ENCODE data around the gene DGLUCY. TPM values are rescaled to one million over a fixed set of nuclear protein-coding genes. Genes with fewer than 3 reads are reported as not detected.

Gene DGLUCY
- total RNA-seq, 4 donors from 2014 or later, result 58.0 to 125 (median 103) TPM

DNA sequence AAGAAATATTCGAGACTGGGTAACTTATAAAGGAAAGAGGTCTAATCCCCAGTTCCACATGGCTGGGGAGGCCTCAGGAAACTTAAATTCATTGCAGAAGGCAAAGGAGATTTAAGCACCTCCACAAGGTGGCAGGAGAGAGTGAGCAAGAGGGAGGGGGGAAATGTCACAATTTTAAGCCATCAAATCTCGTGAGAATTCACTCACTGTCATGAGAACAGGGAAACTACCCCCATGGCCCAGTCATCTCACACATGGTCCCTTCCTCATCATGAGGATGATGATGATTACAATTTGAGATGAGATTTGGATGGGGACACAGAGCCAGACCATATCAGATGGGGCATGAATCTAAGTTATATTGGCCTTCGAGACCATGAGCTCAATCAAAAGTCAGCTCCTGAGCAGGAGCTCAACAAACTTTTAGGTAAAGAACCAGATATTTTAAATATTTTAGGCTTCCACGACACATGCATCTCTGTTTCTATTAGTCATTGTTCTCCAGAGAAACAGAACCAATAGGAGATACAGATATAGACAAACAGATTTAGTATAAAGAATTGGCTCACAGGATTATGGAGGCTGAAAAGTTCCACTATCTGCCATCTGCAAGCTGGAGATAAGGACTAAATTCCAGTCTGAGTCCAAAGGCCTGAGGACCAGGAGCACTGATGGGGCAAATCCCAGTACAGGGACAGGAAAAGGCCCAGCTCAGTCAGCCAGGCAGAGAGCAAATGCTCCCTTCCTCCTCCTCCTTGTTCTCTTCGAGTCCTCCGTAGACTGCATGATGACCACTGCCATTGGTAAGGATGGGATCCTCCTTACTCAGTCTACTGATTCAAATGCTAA lies 24.9 kb downstream of the DGLUCY start:
- H3K27me3 ChIP-seq, result no peaks in the 10 kb centered on the region
- 91 to 95% methylated on average over 6 of the region's 6 CpGs for WGBS, 2 donors
- no peak for DNase-seq
- H3K27ac ChIP-seq, result no peak overlapping the region
- H3K4me1 ChIP-seq, result peaks cover 6 to 17% of the 10 kb centered on the region in 2 donors
- no peaks in the 10 kb centered on the region for H3K9me3 ChIP-seq
- intact Hi-C loops (cut with DNase I), result no loop called here
- no peaks in the 10 kb centered on the region for H3K36me3 ChIP-seq
- TF ChIP-seq POLR2A (IDR thresholded peaks at IDR 0.05) (no peak), CTCF (IDR thresholded peaks at IDR 0.05) (peak in 4 of 6 experiments; percentile 15 to 47 (median 40))
- H3K4me3 ChIP-seq (replicated peaks in 1 of 3), result no peak overlapping the region

DNA sequence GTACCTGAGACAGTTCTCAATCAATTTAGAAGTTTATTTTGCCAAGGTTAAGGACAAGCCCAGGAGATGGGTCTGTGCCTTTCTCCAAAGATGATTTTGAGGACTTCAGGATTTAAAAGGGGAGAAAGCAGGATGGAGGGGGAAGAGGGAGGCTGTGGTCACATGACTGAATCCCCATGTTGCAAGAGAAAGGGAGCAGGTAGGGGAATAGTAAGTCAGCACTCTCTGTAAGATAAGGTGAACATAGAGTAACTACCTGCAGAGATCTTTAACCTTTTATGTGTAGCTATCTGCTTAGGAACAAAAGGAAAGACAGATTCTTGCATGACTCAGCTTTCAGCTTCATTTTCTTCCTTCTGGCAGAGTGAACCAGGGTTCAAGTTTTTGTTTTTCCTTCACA lies 25.9 kb downstream of the DGLUCY start:
- Histone ChIP-seq H3K36me3 (no peaks in the 10 kb centered on the region), H3K9me3 (no peaks in the 10 kb centered on the region), H3K4me3 (replicated peaks in 1 of 3) (no peak overlapping the region), H3K27ac (peak overlapping the region in 1 of 3 donors; percentile 33), H3K27me3 (no peaks in the 10 kb centered on the region), H3K4me1 (peaks cover 16 to 27% of the 10 kb centered on the region in 2 donors)
- DNase-seq, result no peak
- TF ChIP-seq CTCF (IDR thresholded peaks at IDR 0.05) (no peak), POLR2A (IDR thresholded peaks at IDR 0.05) (no peak)
- intact Hi-C loops (cut with DNase I), result no loop called here

- Histone ChIP-seq H3K27me3 (no peaks in the 10 kb centered on the region), H3K9me3 (no peaks in the 10 kb centered on the region), H3K4me1 (peaks cover 17 to 28% of the 10 kb centered on the region in 2 donors), H3K36me3 (peaks cover 0 to 4% of the 10 kb centered on the region in 2 donors), H3K27ac (peak overlapping the region in 1 of 3 donors; percentile 33), H3K4me3 (replicated peaks in 1 of 3) (no peak overlapping the region)
- WGBS, 2 donors, result 88 to 89% methylated on average over 3 of the region's 3 CpGs
- intact Hi-C loops (cut with DNase I), result no loop called here
- no peak for DNase-seq
- peak in 2 of 6 experiments; percentile 6 to 22 for TF ChIP-seq CTCF (IDR thresholded peaks at IDR 0.05)
- no peak for TF ChIP-seq POLR2A (IDR thresholded peaks at IDR 0.05)
Observed at GRCh38 chr14:91140672-91141071, 26.8 kb downstream of the DGLUCY start.

- no peak for DNase-seq
- H3K4me1 ChIP-seq, result peaks cover 17 to 28% of the 10 kb centered on the region in 2 donors
- no peak overlapping the region for H3K4me3 ChIP-seq (replicated peaks in 1 of 3)
- H3K27ac ChIP-seq, result no peak overlapping the region
- no peaks in the 10 kb centered on the region for H3K9me3 ChIP-seq
- no peak for TF ChIP-seq POLR2A (IDR thresholded peaks at IDR 0.05)
- no peak for TF ChIP-seq CTCF (IDR thresholded peaks at IDR 0.05)
- intact Hi-C loops (cut with DNase I), result no loop called here
- WGBS, 2 donors, result 79 to 81% methylated on average over 1 of the region's 1 CpG
- no peaks in the 10 kb centered on the region for H3K27me3 ChIP-seq
- H3K36me3 ChIP-seq, result peaks cover 0 to 4% of the 10 kb centered on the region in 2 donors
Observed at GRCh38 chr14:91142214-91142668, 28.4 kb downstream of the DGLUCY start.

GRCh38 chr14:91143862-91144261 lies 30.0 kb downstream of the DGLUCY start:
- H3K4me1 ChIP-seq, result peaks cover 17 to 28% of the 10 kb centered on the region in 2 donors
- WGBS, 2 donors, result 38 to 54% methylated on average over 8 of the region's 8 CpGs
- H3K27ac ChIP-seq, result peak overlapping the region; percentile 17 to 67 (median 61)

More at GRCh38 chr14:91143862-91144261, 30.0 kb downstream of the DGLUCY start:
- TF ChIP-seq POLR2A (IDR thresholded peaks at IDR 0.05) (no peak), CTCF (IDR thresholded peaks at IDR 0.05) (no peak)
- DNase-seq, result peak; percentile 63 to 72
- no peaks in the 10 kb centered on the region for H3K9me3 ChIP-seq
- no peaks in the 10 kb centered on the region for H3K27me3 ChIP-seq
- H3K36me3 ChIP-seq, result peaks cover 0 to 4% of the 10 kb centered on the region in 2 donors
- intact Hi-C loops (cut with DNase I), result no loop called here
- H3K4me3 ChIP-seq (replicated peaks in 1 of 3), result no peak overlapping the region
